Measurements from ENCODE around the gene CSMD2.

CSMD2 gene

GRCh38 chr1:33925586-33925985, 239.4 kb downstream of the CSMD2 start:
- Histone ChIP-seq H3K4me3 (ENCODE audit: low read depth in 1 of 5, low read length in 5 of 5) (no peak overlapping the region), H3K27me3 (ENCODE audit: control insufficient read depth in 5 of 5, insufficient read depth in 4 of 5, low read length in 5 of 5) (peaks cover 0 to 5% (median 0%) of the 10 kb centered on the region in 5 donors), H3K36me3 (ENCODE audit: control insufficient read depth in 5 of 5, insufficient read depth in 5 of 5, low read length in 5 of 5) (no peaks in the 10 kb centered on the region), H3K9me3 (ENCODE audit: control insufficient read depth in 5 of 5, low read length in 5 of 5) (no peaks in the 10 kb centered on the region), H3K27ac (ENCODE audit: low read depth, low read length) (no peak overlapping the region), H3K4me1 (ENCODE audit: control insufficient read depth in 5 of 5, insufficient read depth in 5 of 5, low read length in 5 of 5) (no peaks in the 10 kb centered on the region), H3K9ac (ENCODE audit: low read length in 5 of 5) (no peak overlapping the region)

GRCh38 chr1:33921281-33921680, 243.7 kb downstream of the CSMD2 start:
- no peak overlapping the region for H3K27ac ChIP-seq (ENCODE audit: low read depth, low read length)
- no peaks in the 10 kb centered on the region for H3K9me3 ChIP-seq (ENCODE audit: control insufficient read depth in 5 of 5, low read length in 5 of 5)
- H3K4me1 ChIP-seq (ENCODE audit: control insufficient read depth in 5 of 5, insufficient read depth in 5 of 5, low read length in 5 of 5) = no peaks in the 10 kb centered on the region
- no peak overlapping the region for H3K4me3 ChIP-seq (ENCODE audit: low read depth in 1 of 5, low read length in 5 of 5)
- H3K36me3 ChIP-seq (ENCODE audit: control insufficient read depth in 5 of 5, insufficient read depth in 5 of 5, low read length in 5 of 5) = no peaks in the 10 kb centered on the region
- no peak overlapping the region for H3K9ac ChIP-seq (ENCODE audit: low read length in 5 of 5)
- no peaks in the 10 kb centered on the region for H3K27me3 ChIP-seq (ENCODE audit: control insufficient read depth in 5 of 5, insufficient read depth in 4 of 5, low read length in 5 of 5)

GRCh38 chr1:33918368-33918767, 246.7 kb downstream of the CSMD2 start:
- no peaks in the 10 kb centered on the region for H3K4me1 ChIP-seq (ENCODE audit: control insufficient read depth in 5 of 5, insufficient read depth in 5 of 5, low read length in 5 of 5)
- H3K27me3 ChIP-seq (ENCODE audit: control insufficient read depth in 5 of 5, insufficient read depth in 4 of 5, low read length in 5 of 5) = peaks cover 0 to 2% (median 0%) of the 10 kb centered on the region in 5 donors
- no peaks in the 10 kb centered on the region for H3K9me3 ChIP-seq (ENCODE audit: control insufficient read depth in 5 of 5, low read length in 5 of 5)
- no peak overlapping the region for H3K9ac ChIP-seq (ENCODE audit: low read length in 5 of 5)
- no peak overlapping the region for H3K27ac ChIP-seq (ENCODE audit: low read depth, low read length)
- no peaks in the 10 kb centered on the region for H3K36me3 ChIP-seq (ENCODE audit: control insufficient read depth in 5 of 5, insufficient read depth in 5 of 5, low read length in 5 of 5)
- no peak overlapping the region for H3K4me3 ChIP-seq (ENCODE audit: low read depth in 1 of 5, low read length in 5 of 5)

- peaks cover 0 to 4% (median 2%) of the 10 kb centered on the region in 5 donors for H3K27me3 ChIP-seq (ENCODE audit: control insufficient read depth in 5 of 5, insufficient read depth in 4 of 5, low read length in 5 of 5)
These were observed 248.2 kb downstream of the CSMD2 start for GRCh38 chr1:33916786-33917185.

GRCh38 chr1:33914531-33914930, 250.5 kb downstream of the CSMD2 start:
- no peaks in the 10 kb centered on the region for H3K9me3 ChIP-seq (ENCODE audit: control insufficient read depth in 5 of 5, low read length in 5 of 5)
- no peaks in the 10 kb centered on the region for H3K36me3 ChIP-seq (ENCODE audit: control insufficient read depth in 5 of 5, insufficient read depth in 5 of 5, low read length in 5 of 5)
- no peak overlapping the region for H3K4me3 ChIP-seq (ENCODE audit: low read depth in 1 of 5, low read length in 5 of 5)
- no peak overlapping the region for H3K9ac ChIP-seq (ENCODE audit: low read length in 5 of 5)
- H3K4me1 ChIP-seq (ENCODE audit: control insufficient read depth in 5 of 5, insufficient read depth in 5 of 5, low read length in 5 of 5) = no peaks in the 10 kb centered on the region
- H3K27ac ChIP-seq (ENCODE audit: low read depth, low read length) = no peak overlapping the region
- peaks cover 0 to 4% (median 2%) of the 10 kb centered on the region in 5 donors for H3K27me3 ChIP-seq (ENCODE audit: control insufficient read depth in 5 of 5, insufficient read depth in 4 of 5, low read length in 5 of 5)

More at GRCh38 chr1:33916786-33917185, 248.2 kb downstream of the CSMD2 start:
- Histone ChIP-seq H3K36me3 (ENCODE audit: control insufficient read depth in 5 of 5, insufficient read depth in 5 of 5, low read length in 5 of 5) (no peaks in the 10 kb centered on the region), H3K9ac (ENCODE audit: low read length in 5 of 5) (no peak overlapping the region), H3K4me1 (ENCODE audit: control insufficient read depth in 5 of 5, insufficient read depth in 5 of 5, low read length in 5 of 5) (no peaks in the 10 kb centered on the region), H3K27ac (ENCODE audit: low read depth, low read length) (no peak overlapping the region), H3K9me3 (ENCODE audit: control insufficient read depth in 5 of 5, low read length in 5 of 5) (no peaks in the 10 kb centered on the region), H3K4me3 (ENCODE audit: low read depth in 1 of 5, low read length in 5 of 5) (no peak overlapping the region)

DNA sequence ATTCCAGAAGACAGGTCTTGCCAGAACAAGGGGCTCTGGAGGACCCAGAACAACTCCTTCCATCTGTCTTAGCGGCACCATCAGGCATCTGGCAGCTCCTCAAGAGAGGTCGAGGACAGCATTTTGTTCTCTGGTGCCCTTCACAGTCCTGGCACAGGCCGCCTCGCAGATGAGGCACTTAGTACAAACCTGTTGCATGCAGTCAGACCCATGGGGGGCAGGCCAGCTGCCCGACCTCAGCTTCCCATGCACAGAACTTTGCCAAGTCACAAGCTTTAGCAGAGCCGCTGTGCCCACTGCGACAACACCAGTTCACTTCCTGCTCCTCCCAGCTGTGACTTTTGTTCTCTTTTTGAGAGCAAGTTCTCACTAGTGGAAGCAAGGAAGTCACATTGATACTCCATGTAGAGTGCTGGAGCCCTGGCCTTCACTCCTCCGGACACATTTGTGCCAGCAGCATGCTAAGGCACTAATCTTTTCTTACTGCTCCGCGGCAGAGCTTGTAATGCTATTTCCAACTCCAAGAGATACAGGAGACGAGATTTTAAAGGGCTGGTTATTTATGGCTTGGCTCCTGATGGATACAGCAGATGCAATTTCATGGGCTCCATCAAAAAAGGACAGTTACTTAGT, 256.6 kb downstream of the CSMD2 start:
- H3K4me1 ChIP-seq (ENCODE audit: control insufficient read depth in 5 of 5, insufficient read depth in 5 of 5, low read length in 5 of 5) = peaks cover 0 to 3% (median under 1%) of the 10 kb centered on the region in 5 donors
- H3K36me3 ChIP-seq (ENCODE audit: control insufficient read depth in 5 of 5, insufficient read depth in 5 of 5, low read length in 5 of 5) = no peaks in the 10 kb centered on the region
- H3K9me3 ChIP-seq (ENCODE audit: control insufficient read depth in 5 of 5, low read length in 5 of 5) = no peaks in the 10 kb centered on the region
- H3K4me3 ChIP-seq (ENCODE audit: low read depth in 1 of 5, low read length in 5 of 5) = no peak overlapping the region
- no peak overlapping the region for H3K27ac ChIP-seq (ENCODE audit: low read depth, low read length)
- H3K27me3 ChIP-seq (ENCODE audit: control insufficient read depth in 5 of 5, insufficient read depth in 4 of 5, low read length in 5 of 5) = peaks cover 0 to 4% (median 0%) of the 10 kb centered on the region in 5 donors
- H3K9ac ChIP-seq (ENCODE audit: low read length in 5 of 5) = no peak overlapping the region

GRCh38 chr1:33906156-33906555, 258.9 kb downstream of the CSMD2 start:
- Histone ChIP-seq H3K27me3 (ENCODE audit: control insufficient read depth in 5 of 5, insufficient read depth in 4 of 5, low read length in 5 of 5) (no peaks in the 10 kb centered on the region), H3K4me1 (ENCODE audit: control insufficient read depth in 5 of 5, insufficient read depth in 5 of 5, low read length in 5 of 5) (peaks cover 0 to 15% (median 8%) of the 10 kb centered on the region in 5 donors), H3K27ac (ENCODE audit: low read depth, low read length) (no peak overlapping the region), H3K36me3 (ENCODE audit: control insufficient read depth in 5 of 5, insufficient read depth in 5 of 5, low read length in 5 of 5) (no peaks in the 10 kb centered on the region), H3K9ac (ENCODE audit: low read length in 5 of 5) (no peak overlapping the region), H3K9me3 (ENCODE audit: control insufficient read depth in 5 of 5, low read length in 5 of 5) (no peaks in the 10 kb centered on the region), H3K4me3 (ENCODE audit: low read depth in 1 of 5, low read length in 5 of 5) (no peak overlapping the region)

DNA sequence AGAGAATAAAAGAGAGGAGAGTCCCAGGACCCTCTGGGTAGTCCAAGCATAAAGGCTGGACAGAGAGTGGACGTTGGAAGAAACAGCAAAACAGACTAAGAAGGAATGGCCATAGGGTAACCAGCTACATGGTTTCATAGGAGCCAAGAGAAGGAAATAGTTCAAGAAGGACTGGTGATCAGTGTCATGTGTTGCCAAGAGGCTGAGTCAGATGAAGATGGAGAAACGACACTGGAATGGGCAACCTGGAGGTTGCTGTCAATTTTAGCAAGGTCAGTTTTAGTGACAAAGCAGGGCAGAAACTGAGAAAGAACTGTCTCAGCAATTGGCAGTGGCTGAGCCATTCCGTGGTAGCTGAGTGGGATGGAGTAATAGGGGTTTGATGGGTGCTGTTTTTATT, 259.8 kb downstream of the CSMD2 start:
- no peak overlapping the region for H3K4me3 ChIP-seq (ENCODE audit: low read depth in 1 of 5, low read length in 5 of 5)
- no peak overlapping the region for H3K9ac ChIP-seq (ENCODE audit: low read length in 5 of 5)
- no peaks in the 10 kb centered on the region for H3K36me3 ChIP-seq (ENCODE audit: control insufficient read depth in 5 of 5, insufficient read depth in 5 of 5, low read length in 5 of 5)
- H3K9me3 ChIP-seq (ENCODE audit: control insufficient read depth in 5 of 5, low read length in 5 of 5) = no peaks in the 10 kb centered on the region
- no peak overlapping the region for H3K27ac ChIP-seq (ENCODE audit: low read depth, low read length)
- H3K4me1 ChIP-seq (ENCODE audit: control insufficient read depth in 5 of 5, insufficient read depth in 5 of 5, low read length in 5 of 5) = peaks cover 0 to 15% (median 8%) of the 10 kb centered on the region in 5 donors
- no peaks in the 10 kb centered on the region for H3K27me3 ChIP-seq (ENCODE audit: control insufficient read depth in 5 of 5, insufficient read depth in 4 of 5, low read length in 5 of 5)

DNA sequence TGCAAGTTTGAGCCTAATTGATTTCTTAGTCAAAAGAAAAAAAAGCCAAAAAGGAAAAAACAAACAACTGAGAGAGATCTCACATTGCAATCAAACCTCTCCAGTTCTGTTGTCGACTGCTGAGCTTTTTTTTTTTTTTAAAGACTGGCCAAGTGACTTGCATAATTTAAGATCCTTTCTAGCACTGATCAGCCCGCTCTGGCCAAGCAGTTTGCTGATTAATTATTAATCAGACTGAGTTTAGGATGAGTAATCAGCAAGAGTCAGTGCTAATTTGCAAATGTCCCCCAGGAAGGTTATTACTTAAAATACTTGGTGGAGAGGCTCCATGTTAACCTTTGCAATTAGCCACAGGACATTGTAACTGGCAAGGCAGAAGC, 261.8 kb downstream of the CSMD2 start:
- peak overlapping the region; percentile 35 for H3K27ac ChIP-seq (ENCODE audit: low read depth, low read length)

GRCh38 chr1:33902486-33903209, 262.4 kb downstream of the CSMD2 start:
- no peaks in the 10 kb centered on the region for H3K9me3 ChIP-seq (ENCODE audit: control insufficient read depth in 5 of 5, low read length in 5 of 5)
- peaks cover 0 to 18% (median 12%) of the 10 kb centered on the region in 5 donors for H3K4me1 ChIP-seq (ENCODE audit: control insufficient read depth in 5 of 5, insufficient read depth in 5 of 5, low read length in 5 of 5)
- H3K27ac ChIP-seq (ENCODE audit: low read depth, low read length) = peak overlapping the region; percentile 35
- H3K4me3 ChIP-seq (ENCODE audit: low read depth in 1 of 5, low read length in 5 of 5) = no peak overlapping the region
- no peaks in the 10 kb centered on the region for H3K36me3 ChIP-seq (ENCODE audit: control insufficient read depth in 5 of 5, insufficient read depth in 5 of 5, low read length in 5 of 5)
- no peak overlapping the region for H3K9ac ChIP-seq (ENCODE audit: low read length in 5 of 5)
- no peaks in the 10 kb centered on the region for H3K27me3 ChIP-seq (ENCODE audit: control insufficient read depth in 5 of 5, insufficient read depth in 4 of 5, low read length in 5 of 5)

More for the DNA sequence above, 261.8 kb downstream of the CSMD2 start:
- Histone ChIP-seq H3K9ac (ENCODE audit: low read length in 5 of 5) (no peak overlapping the region), H3K4me1 (ENCODE audit: control insufficient read depth in 5 of 5, insufficient read depth in 5 of 5, low read length in 5 of 5) (peaks cover 0 to 15% (median 8%) of the 10 kb centered on the region in 5 donors), H3K27me3 (ENCODE audit: control insufficient read depth in 5 of 5, insufficient read depth in 4 of 5, low read length in 5 of 5) (no peaks in the 10 kb centered on the region), H3K36me3 (ENCODE audit: control insufficient read depth in 5 of 5, insufficient read depth in 5 of 5, low read length in 5 of 5) (no peaks in the 10 kb centered on the region), H3K9me3 (ENCODE audit: control insufficient read depth in 5 of 5, low read length in 5 of 5) (no peaks in the 10 kb centered on the region), H3K4me3 (ENCODE audit: low read depth in 1 of 5, low read length in 5 of 5) (no peak overlapping the region)

Data from subcutaneous abdominal adipose tissue (tissue), 5 donors.